ENCODE data around the gene FSIP1. TPM values are rescaled to one million over a fixed set of nuclear protein-coding genes. Genes with fewer than 3 reads are reported as not detected.

FSIP1 gene
- total and polyA plus RNA-seq, 9 of the 15 experiments (the other 6 are each of a cell fraction or from before 2014, with no cell fraction given): 0.07 to 0.51 (median 0.29) TPM

- H3K4me3 ChIP-seq: no peak overlapping the region
- H3K9me1 ChIP-seq (ENCODE audit: control insufficient read depth, insufficient read depth, low read length): no peaks in the 10 kb centered on the region
- WGBS (ENCODE audit: insufficient coverage, low coverage, missing lambda C conversion rate): 25% methylated on average over 4 of the region's 4 CpGs
- BruUV-seq (replicated peaks): no TSS peak
- no peaks in the 10 kb centered on the region for H4K20me1 ChIP-seq (replicated peaks; ENCODE audit: control insufficient read depth, insufficient read depth, low read length)
- H3K36me3 ChIP-seq (ENCODE audit: control insufficient read depth, insufficient read depth, low read length): no peaks in the 10 kb centered on the region
- peaks cover 0 to 3% of the 10 kb centered on the region in 2 experiments; a peak in 2 of 5 replicates for H3K4me1 ChIP-seq (replicated peaks in 1 of 2; ENCODE audit: control insufficient read depth in 2 of 2, insufficient read depth in 2 of 2, low read length in 2 of 2)
- ChIA-PET POLR2A (interaction anchor here (0.8 to 1.0 kb wide), 2 partner anchors 71 to 1097 kb away, joined by 4 read pairs; no protein-coding TSS in a partner anchor), CTCF (ENCODE audit: low intra/inter-chr PET ratio) (interaction anchor here (0.5 to 3.1 kb wide), 9 partner anchors 11 to 626 kb away, joined by 3 to 59 read pairs (median 4); no protein-coding TSS in a partner anchor)
- no peak overlapping the region for H2AFZ ChIP-seq (ENCODE audit: low read depth, low read length)
- in situ Hi-C loops (cut with MboI) (no loop called here), intact Hi-C loops (cut with micrococcal nuclease) (loop anchor here (1.0 to 5.0 kb wide), 3 partner anchors 31 to 246 kb away; partner anchors contain the start of gene EIF2AK4)
- H3K27ac ChIP-seq (ENCODE audit: extremely low read depth, low read depth, low read length): no peak overlapping the region
- FAIRE-seq: peak; percentile 94
- DNase-seq (ENCODE audit: extremely low read depth in 1 of 4, low spot score in 3 of 4): peak; percentile 49 to 78 (median 58)
- H3K79me2 ChIP-seq (ENCODE audit: control insufficient read depth, insufficient read depth, low read length): no peaks in the 10 kb centered on the region
- H3K4me2 ChIP-seq (ENCODE audit: insufficient read depth, low read length): no peak overlapping the region
- peak; percentile 94 for ATAC-seq
- no peak overlapping the region for H3K9ac ChIP-seq (ENCODE audit: insufficient read depth in 1 of 2, low read depth in 2 of 2, low read length in 2 of 2)
- no peaks in the 10 kb centered on the region for H3K9me3 ChIP-seq (replicated peaks; ENCODE audit: control insufficient read depth, insufficient read depth, low read depth, low read length)
- H3K27me3 ChIP-seq (ENCODE audit: control insufficient read depth in 2 of 2, insufficient read depth in 2 of 2, low read length in 2 of 2): no peaks in the 10 kb centered on the region
- TF ChIP-seq ARHGAP35 (IDR thresholded peaks at IDR 0.05; ENCODE audit: partially characterized antibody) (no peak), POLR2B (IDR thresholded peaks at IDR 0.05; ENCODE audit: low read depth, partially characterized antibody) (no peak), E2F6 (IDR thresholded peaks at IDR 0.05; ENCODE audit: borderline replicate concordance in 1 of 2, extremely low read depth in 1 of 2, insufficient read depth in 1 of 2, insufficient read length in 1 of 2, low read depth in 1 of 2, low read length in 1 of 2, poor library complexity in 1 of 2, severe bottlenecking in 1 of 2) (no peak), RAD21 (CRISPR knock-in tag; conservative IDR thresholded peaks at IDR 0.05 in 1 of 2, IDR thresholded peaks at IDR 0.05 in 1 of 2) (peak; percentile 93 to 96), RBM25 (IDR thresholded peaks at IDR 0.05; ENCODE audit: low read depth, low read length, severe bottlenecking) (no peak), REST (IDR thresholded peaks at IDR 0.05; ENCODE audit: borderline replicate concordance) (peak; percentile 89), REST (CRISPR knock-in tag; IDR thresholded peaks at IDR 0.05; ENCODE audit: low read depth) (no peak), ZBTB17 (CRISPR knock-in tag; IDR thresholded peaks at IDR 0.05) (no peak), ZBTB8A (IDR thresholded peaks at IDR 0.05; ENCODE audit: partially characterized antibody) (no peak), ZNF134 (CRISPR knock-in tag; conservative IDR thresholded peaks at IDR 0.05) (no peak), MXD1 (CRISPR knock-in tag; IDR thresholded peaks at IDR 0.05; ENCODE audit: borderline replicate concordance, poor library complexity, severe bottlenecking) (no peak)
These were observed 96.5 kb downstream of the FSIP1 start for GRCh38 chr15:39685999-39686613.

Measured in K562 (cell line).